Small intestine (tissue), 7 donors: ENCODE results near the gene HES5. TPM values are rescaled to one million over a fixed set of nuclear protein-coding genes. Genes with fewer than 3 reads are reported as not detected.

Experiments
- DNase-seq, 2 donors: peaks; one replicate each; pipeline versions ENCODE4 v3.0.0 to v3.0.0-alpha.2; 2013
- FAIRE-seq: peaks from 2 replicates; lab custom pipeline; 2012; peaks lifted over from hg19 to GRCh38; lab: Jason Lieb, UNC
- H3K27ac ChIP-seq, 3 donors: one replicate each; pipeline ENCODE4 v1.5.1; 2013; ENCODE audit warnings: low read length in 2 of 3, mild to moderate bottlenecking in 2 of 3, control low read depth in 1 of 3, inconsistent platforms in 1 of 3, low read depth in 1 of 3, moderate library complexity in 1 of 3
- H3K27me3 ChIP-seq, 3 donors: one replicate each; pipeline ENCODE4 v1.6.1; 2013; ENCODE audit warnings: low read length in 3 of 3, inconsistent platforms in 1 of 3; ENCODE audit not compliant: control insufficient read depth in 3 of 3, insufficient read depth in 3 of 3
- H3K36me3 ChIP-seq, 3 donors: one replicate each; pipeline ENCODE4 v1.6.1; 2013; ENCODE audit warnings: low read length in 3 of 3, inconsistent platforms in 1 of 3, low read depth in 1 of 3, mild to moderate bottlenecking in 1 of 3, moderate library complexity in 1 of 3; ENCODE audit not compliant: control insufficient read depth in 3 of 3, insufficient read depth in 2 of 3
- H3K4me1 ChIP-seq, 3 donors: one replicate each; pipeline ENCODE4 v1.6.1; 2013; ENCODE audit warnings: low read length in 2 of 3, inconsistent platforms in 1 of 3, low read depth in 1 of 3, mild to moderate bottlenecking in 1 of 3, moderate library complexity in 1 of 3; ENCODE audit not compliant: control insufficient read depth in 3 of 3, insufficient read depth in 2 of 3
- H3K4me3 ChIP-seq, 3 donors: one replicate each; pipeline ENCODE4 v1.5.1; 2013; ENCODE audit warnings: low read length in 3 of 3, control low read depth in 1 of 3, inconsistent platforms in 1 of 3, low read depth in 1 of 3, mild to moderate bottlenecking in 1 of 3, moderate library complexity in 1 of 3
- H3K9me3 ChIP-seq, 2 donors: one replicate each; pipeline ENCODE4 v1.6.1; 2013; ENCODE audit warnings: low read depth in 1 of 2, low read length in 1 of 2; ENCODE audit not compliant: control insufficient read depth in 2 of 2, insufficient read depth in 1 of 2
- WGBS, 3 donors: extraction: QIAGEN DNeasy Blood & Tissue Kit; methylation state at CpG; one replicate each; pipeline ENCODE4 v1.1.7; 2013; 5-methylcytosine and 5-hydroxymethylcytosine counted together
- polyA plus RNA-seq, 4 donors: library from polyadenylated mRNA; stranded (reverse) in 3 of 4; unstranded in 1 of 4; fragments of 200-250 nt in 3 of 4; fragments of 120-200 nt in 1 of 4; gene quantifications; one replicate each; pipeline versions ENCODE4 v1.2.1 to v1.2.3, GENCODE V29; 2013
- donor health status: healthy with polysubstance abuse.
- donor health status: control.
- donor health status: control.
- donor health status: Bipolar disorder and iron deficiency.
- donor health status: healthy.

HES5 gene
- polyA plus RNA-seq, 4 donors = 0.19 to 0.30 TPM; not detected in 2

DNA sequence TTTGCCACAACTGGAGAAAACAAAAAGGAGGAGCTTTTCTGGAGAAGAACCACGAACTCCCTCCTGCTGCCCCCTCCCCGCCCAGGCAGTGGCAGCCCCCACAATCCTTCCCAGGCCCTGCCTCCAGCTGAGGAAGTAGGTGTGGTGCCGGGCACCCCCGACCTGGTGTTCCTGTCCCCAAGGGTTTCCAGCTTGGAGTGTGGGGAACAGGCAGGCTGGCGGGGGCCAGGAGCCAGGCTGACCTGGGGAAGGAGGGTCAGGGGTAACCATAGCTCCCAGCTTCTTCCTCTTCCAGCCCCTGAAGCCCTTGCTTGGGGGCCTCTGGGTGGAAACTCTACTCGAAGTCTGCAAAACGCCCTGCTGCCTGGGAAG, 4.2 kb upstream of the HES5 start:
- Histone ChIP-seq H3K27ac (no peak overlapping the region), H3K27me3 (peaks cover 8 to 72% (median 12%) of the 10 kb centered on the region in 3 donors), H3K4me1 (peaks cover 3 to 27% (median 9%) of the 10 kb centered on the region in 3 donors), H3K4me3 (no peak overlapping the region), H3K36me3 (no peaks in the 10 kb centered on the region), H3K9me3 (no peaks in the 10 kb centered on the region)
- DNase-seq = no peak
- 25 to 34% (median 32%) methylated on average over 7 of the region's 7 CpGs for WGBS, 3 donors
- FAIRE-seq = no peak

DNA sequence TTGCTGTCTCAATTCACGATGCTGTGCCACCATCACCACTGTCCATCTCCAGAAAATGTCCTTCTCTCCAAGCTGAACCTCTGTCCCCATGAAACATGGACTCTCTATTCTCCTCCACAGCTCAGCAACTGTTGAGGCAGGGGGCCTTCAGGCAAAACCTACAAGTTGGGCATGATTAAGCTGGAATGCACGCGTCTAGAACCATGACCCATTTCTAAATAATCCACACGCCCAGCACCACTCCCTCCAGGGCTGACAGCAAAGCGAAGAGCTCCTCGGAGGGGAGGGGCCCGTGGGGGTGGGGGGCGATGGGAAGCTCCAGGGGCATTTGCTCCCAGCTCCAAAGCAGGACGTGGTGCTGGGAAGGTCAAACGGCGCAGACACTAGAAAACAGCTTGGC, 3.3 kb upstream of the HES5 start:
- FAIRE-seq (no peak), DNase-seq (no peak)
- Histone ChIP-seq H3K27ac (no peak overlapping the region), H3K9me3 (no peaks in the 10 kb centered on the region), H3K4me1 (peaks cover 3 to 36% (median 9%) of the 10 kb centered on the region in 3 donors), H3K4me3 (no peak overlapping the region), H3K27me3 (peaks cover 8 to 78% (median 12%) of the 10 kb centered on the region in 3 donors), H3K36me3 (no peaks in the 10 kb centered on the region)
- 54 to 80% (median 65%) methylated on average over 11 of the region's 11 CpGs for WGBS, 3 donors

DNA sequence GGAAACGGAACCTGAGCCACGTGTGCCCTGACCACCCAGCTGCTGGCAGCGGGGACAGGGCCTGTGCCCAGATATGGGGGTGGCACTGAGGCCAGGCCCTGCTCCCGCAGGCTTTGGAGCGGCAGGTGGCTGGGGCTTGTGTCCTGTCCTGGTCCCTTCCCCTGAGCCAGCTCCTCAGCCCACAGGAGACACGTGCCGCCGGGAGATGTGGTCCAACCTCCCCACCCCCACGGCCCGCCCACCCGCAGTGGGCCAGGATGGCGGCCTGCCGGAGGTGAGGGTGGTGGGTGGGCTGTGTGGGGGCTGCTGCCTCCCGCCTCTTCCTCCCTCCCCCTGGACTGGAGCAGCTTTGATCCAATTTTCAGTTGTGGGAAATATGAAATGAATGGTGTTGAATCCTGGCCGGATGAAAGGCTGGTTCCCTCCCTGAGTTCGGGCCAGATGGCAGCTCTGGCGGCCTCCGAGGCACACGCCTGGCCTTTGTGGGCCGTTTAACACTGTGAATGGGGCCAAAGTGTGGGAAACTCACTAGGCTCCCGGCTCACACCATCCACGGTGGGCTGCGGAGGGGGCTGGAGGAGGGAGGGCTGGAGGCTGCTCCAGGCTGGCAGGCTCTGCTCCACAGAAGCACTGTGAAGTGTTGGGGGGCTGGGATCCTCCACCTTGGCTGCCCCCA, 2.6 kb upstream of the HES5 start:
- 67 to 79% (median 78%) methylated on average over 18 to 23 of the region's 23 CpGs for whole genome bisulfite sequencing, 3 donors
- FAIRE-seq = no peak
- peaks cover 6 to 40% (median 9%) of the 10 kb centered on the region in 3 donors for H3K4me1 ChIP-seq

DNA sequence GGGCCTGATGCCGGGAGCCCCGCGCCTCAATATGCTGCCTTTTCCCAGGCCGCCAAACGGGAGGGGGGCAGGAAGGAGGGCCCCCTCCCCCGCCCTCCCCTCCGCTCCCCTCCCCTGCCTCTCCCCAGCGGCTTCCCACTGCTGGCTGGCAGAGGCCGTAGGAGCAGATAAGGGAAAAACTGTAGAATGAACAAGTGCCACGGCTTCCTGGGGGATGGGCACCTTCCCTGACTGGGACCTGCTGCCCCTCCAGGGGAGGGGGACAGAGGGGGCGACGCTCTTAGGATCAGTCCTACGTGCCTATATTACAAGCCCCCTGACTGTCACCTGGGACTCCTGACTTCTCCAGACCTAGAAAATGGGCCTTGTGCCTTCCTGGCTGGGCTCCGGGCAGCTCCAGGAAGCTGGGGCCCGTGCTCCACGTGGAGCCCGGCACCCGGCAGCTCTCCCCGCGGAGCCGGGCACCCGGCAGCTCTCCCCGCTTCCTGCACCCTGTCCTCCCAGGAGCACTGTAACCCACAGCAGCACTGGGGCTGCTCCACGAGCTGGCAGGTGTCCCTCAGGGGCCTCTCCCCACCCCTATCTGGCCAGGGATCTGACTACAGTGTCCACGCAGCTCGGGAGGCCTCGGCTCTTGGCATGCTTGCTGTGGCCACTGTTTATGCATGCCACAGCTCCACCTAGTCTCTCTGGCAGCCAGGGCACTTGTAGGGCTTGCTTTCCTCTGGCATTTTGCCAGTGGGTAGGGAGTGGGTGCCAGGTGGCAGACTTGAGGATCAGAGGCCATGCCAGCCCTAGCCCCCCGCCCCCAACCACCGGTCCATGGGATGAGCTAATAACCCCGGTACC, 674 bp upstream of the HES5 start:
- DNase-seq (peak; percentile 34 to 59), FAIRE-seq (no peak)
- Histone ChIP-seq H3K4me1 (peaks cover 6 to 45% (median 9%) of the 10 kb centered on the region in 3 donors), H3K9me3 (no peaks in the 10 kb centered on the region), H3K36me3 (no peaks in the 10 kb centered on the region), H3K27me3 (peaks cover 5 to 73% (median 12%) of the 10 kb centered on the region in 3 donors), H3K27ac (no peak overlapping the region), H3K4me3 (peak overlapping the region in 2 of 3 donors; percentile 14 to 42)
- 5 to 14% (median 14%) methylated on average over 19 to 30 of the region's 30 CpGs for WGBS, 3 donors

More for the DNA sequence above, 2.6 kb upstream of the HES5 start:
- no peak overlapping the region for H3K4me3 ChIP-seq
- peaks cover 8 to 84% (median 12%) of the 10 kb centered on the region in 3 donors for H3K27me3 ChIP-seq
- no peaks in the 10 kb centered on the region for H3K36me3 ChIP-seq
- DNase-seq = no peak
- H3K27ac ChIP-seq = no peak overlapping the region
- H3K9me3 ChIP-seq = no peaks in the 10 kb centered on the region

DNA sequence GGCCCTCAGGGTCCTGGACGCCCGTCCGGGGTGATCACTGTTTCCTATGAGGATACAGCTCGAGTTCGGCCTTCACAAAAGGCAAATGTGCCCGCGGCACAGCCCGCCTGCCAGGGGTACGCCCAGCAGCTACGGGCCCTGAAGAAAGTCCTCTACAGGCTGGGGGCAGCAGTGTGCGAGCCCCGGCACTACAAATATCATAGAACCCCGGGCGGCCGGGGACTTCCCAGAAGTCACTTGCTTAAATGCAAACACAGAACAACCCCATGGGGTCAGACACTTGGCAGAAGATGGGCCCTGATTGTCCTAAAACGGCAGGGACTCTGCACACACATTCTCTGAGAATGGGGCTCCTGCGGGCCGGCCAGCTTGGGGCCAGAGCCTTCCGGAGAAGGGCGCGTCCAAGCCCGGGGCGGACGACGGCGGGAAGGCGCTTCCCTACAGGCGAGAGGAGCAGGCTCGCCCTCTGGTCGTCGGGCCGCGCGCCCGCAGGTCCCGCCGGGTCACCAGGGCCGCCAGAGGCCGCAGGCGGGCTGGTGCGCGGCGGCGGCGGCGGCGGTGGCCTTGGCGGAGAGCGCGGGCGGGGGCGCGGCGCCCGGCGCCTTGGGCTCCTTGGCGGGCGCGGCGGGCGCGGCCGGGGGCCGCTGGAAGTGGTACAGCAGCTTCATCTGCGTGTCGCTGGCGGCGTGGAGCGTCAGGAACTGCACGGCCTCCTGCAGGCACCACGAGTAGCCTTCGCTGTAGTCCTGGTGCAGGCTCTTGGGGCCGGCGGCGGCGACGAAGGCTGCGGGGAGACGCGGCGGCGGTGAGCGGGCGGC, 888 bp downstream of the HES5 start:
- peak overlapping the region; percentile 6 to 42 (median 14) for H3K4me3 ChIP-seq
- H3K27me3 ChIP-seq = peaks cover 0 to 58% (median 6%) of the 10 kb centered on the region in 3 donors
- DNase-seq (peak in 1 of 2 donors; percentile 51), FAIRE-seq (no peak)
- H3K4me1 ChIP-seq = peaks cover 11 to 45% (median 17%) of the 10 kb centered on the region in 3 donors
- H3K36me3 ChIP-seq = peaks cover 0 to 11% (median 0%) of the 10 kb centered on the region in 3 donors
- no peaks in the 10 kb centered on the region for H3K9me3 ChIP-seq
- H3K27ac ChIP-seq = no peak overlapping the region
- WGBS, 3 donors = 2 to 5% (median 3%) methylated on average over 48 to 84 of the region's 84 CpGs

DNA sequence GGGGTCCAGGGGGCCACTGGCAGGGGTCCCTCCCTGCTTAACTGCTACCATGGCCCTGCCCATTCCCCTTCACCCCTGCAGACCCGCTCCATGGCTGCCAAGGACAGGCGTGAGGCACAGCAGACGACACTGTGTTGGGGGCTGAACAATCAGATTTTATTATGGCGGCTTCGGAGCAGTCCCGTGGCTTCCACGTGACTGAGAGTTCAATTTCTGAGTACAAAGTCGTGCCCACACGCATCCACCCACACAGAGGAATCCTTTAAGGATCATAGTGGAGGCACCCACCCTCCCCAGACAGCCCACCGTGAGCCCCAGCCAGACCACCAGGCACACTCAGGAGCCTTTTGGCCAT, 1.5 kb downstream of the HES5 start:
- H3K27me3 ChIP-seq = peaks cover 0 to 52% (median 6%) of the 10 kb centered on the region in 3 donors
- H3K4me3 ChIP-seq = peak overlapping the region in 1 of 3 donors; percentile 6
- 30 to 55% (median 32%) methylated on average over 10 of the region's 10 CpGs for WGBS, 3 donors
- H3K9me3 ChIP-seq = no peaks in the 10 kb centered on the region
- H3K36me3 ChIP-seq = peaks cover 0 to 16% (median 0%) of the 10 kb centered on the region in 3 donors
- peaks cover 11 to 50% (median 20%) of the 10 kb centered on the region in 3 donors for H3K4me1 ChIP-seq
- no peak for FAIRE-seq
- H3K27ac ChIP-seq = no peak overlapping the region
- DNase-seq = peak in 1 of 2 donors; percentile 66

DNA sequence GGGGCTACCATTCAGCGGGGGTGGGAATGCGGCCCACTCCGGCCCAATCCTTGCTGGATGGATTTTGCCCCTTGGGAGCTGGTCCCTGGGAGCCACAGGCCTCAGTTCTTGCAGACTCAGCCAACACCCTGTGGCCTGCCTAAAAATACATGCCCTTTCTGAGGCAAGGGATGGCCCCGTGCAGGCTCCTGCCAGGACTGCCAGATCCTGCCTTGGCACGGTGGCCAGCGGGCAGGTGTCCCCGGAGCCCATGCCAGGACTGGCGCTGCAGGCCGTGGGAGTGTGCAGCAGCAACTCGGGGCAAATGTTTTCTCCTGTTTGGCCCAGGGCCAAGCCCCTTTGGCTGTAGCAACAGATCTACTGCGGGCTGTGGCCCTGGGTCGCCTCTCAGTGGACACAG, 2.0 kb downstream of the HES5 start:
- Histone ChIP-seq H3K27ac (no peak overlapping the region), H3K4me3 (no peak overlapping the region), H3K4me1 (peaks cover 11 to 52% (median 20%) of the 10 kb centered on the region in 3 donors), H3K27me3 (peaks cover 0 to 46% (median 2%) of the 10 kb centered on the region in 3 donors), H3K36me3 (peaks cover 0 to 20% (median 0%) of the 10 kb centered on the region in 3 donors), H3K9me3 (no peaks in the 10 kb centered on the region)
- 32 to 68% (median 61%) methylated on average over 10 to 12 of the region's 12 CpGs for WGBS, 3 donors
- DNase-seq = no peak
- FAIRE-seq = no peak

DNA sequence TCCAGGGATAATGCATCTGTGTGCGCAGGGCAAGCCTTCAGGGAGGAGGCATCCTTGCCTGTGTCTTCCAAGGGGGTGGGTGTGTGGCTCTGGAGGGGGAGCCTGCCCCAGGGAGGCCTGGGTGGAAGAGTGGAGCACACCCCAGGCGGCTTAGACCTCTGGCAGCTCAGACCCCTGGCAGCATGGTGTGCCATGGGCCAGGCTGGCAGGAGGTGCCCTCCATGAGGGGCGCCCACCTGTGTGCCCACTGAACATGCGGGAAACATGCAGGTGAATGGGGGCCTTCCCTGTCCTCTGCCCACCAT, 2.6 kb downstream of the HES5 start:
- FAIRE-seq (no peak), DNase-seq (no peak)
- WGBS, 3 donors = 93 to 97% (median 94%) methylated on average over 4 of the region's 4 CpGs
- Histone ChIP-seq H3K4me3 (no peak overlapping the region), H3K36me3 (peaks cover 0 to 21% (median 0%) of the 10 kb centered on the region in 3 donors), H3K27ac (no peak overlapping the region), H3K27me3 (peaks cover 0 to 42% (median 2%) of the 10 kb centered on the region in 3 donors), H3K9me3 (no peaks in the 10 kb centered on the region), H3K4me1 (peaks cover 11 to 52% (median 20%) of the 10 kb centered on the region in 3 donors)
